GM19397 (cell line): ENCODE data around the gene B3GALT6.

ENCODE experiments used
- ATAC-seq: cut with Tn5 transposase; IDR thresholded peaks from one replicate; pipeline ENCODE4 v1.9.1; 2021; ENCODE audit warnings: mild to moderate bottlenecking, moderate library complexity; ENCODE audit not compliant: unreplicated experiment

The B3GALT6 gene

DNA sequence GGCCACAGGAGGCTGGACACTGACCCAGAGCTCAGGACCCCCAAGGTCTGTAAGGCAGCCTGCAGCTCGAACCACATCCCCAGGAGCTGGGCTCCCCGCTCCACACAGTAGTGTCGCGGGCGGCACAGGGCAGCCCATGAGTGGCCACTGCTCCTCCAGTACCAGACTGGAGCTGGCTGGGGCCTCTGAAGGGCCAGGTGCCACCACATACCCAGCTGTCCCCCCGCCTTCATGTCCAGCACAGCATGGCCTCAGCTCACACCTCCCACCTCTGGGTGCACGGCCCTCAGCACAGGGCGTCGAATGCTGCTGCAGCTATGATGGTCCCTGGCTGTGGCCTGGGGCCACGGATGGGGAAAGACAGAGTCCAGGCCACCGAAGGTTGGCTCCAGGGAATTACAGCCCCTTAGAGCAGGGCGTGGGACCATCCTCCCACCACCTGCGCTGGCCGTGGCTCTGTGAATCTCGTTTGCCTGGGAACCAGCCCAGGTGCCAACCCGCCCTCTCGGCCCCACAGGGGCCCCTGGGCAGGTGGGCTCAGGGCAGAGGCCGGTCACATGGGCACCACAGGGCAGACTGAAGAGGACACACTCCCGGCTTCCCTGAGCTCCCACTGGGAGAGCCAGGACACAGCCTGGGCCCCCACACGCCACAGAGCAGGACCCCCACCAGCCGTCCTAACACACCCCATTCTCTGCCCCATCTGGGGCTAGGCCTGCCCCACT is 16.0 kb upstream of the B3GALT6 start:
- no peak for ATAC-seq

DNA sequence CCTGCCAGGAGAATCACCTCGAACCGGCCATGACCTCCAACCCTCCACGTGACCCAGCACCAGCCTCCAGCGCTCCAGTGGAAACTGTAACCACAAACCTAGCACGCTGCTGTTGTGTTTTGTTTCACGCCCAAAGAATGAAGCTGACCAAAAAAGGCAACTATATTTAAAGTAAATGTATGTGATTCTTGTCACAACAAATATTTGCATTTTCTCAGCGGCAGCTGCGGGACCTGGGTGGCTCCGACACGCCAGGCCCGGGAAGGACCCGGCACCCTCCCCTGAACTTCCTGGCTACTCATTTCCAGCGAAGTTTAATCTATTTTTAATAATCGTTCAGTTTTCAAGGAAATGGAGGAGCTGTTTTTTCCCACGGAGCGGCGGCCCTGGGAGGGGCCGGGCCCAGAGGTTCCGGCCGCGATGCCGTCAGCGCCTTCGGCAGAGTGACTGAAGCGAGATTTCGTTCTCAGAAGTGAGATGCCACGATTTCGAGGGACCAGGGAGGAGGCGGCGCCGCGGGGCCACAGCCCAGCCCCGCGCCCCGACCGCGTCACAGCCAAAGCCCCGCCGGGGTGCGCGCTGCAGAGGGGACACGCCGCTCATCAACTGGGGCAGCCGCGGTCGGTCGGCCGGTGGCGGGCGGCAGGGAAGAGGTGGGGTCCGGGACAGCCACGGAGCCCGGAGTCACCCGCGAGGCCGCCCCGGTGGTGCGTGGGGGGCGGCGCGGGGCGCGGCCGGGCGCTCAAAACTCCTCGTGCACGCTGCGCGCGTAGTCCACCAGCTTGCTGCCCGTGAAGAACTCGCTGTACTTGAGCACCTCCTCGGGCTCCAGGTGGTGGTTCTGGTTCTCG is 15.0 kb upstream of the B3GALT6 start:
- no peak for ATAC-seq

DNA sequence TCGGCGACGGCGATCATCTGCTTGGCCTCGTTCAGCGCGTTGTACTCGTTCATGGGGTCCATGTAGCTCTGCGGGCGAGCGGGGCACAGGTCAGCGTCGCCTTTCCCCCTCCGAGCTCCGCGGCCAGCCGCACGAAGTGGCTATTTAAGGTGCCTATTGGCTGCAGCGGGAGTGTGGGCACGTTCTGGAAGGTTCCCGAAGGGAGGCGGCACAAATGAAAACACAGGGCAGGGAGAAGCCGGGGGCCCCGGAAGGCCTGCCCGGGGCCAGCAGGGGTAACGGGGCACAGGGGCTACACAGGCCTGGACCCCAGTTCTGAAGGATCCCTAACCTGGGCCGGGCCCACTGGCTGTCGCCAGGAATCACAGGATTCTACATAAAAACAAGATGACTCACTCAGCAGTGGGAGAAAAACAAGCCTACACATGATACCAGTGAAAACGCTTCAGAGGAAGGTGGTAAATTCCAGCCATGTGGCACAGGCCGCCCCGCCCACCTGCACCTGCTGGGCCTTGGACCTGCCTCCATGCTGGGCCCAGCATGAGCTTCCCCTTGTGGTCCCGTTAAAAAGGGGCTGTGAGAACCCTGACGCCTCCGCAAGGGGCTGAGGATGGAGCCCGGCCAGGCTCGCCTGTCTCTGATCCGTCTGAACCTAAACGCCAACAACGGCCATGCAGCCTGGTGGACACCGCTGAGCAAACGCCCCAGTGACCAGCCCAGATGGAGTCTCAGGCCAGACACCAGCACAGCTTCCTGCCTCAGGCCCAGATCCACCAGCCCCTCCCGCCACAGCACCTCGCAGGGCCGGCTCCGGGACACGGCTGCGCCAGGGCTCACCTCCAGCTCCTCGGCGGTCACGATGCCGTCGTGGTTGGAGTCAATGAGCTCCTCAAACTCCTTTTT is 14.2 kb upstream of the B3GALT6 start:
- ATAC-seq: no peak

DNA sequence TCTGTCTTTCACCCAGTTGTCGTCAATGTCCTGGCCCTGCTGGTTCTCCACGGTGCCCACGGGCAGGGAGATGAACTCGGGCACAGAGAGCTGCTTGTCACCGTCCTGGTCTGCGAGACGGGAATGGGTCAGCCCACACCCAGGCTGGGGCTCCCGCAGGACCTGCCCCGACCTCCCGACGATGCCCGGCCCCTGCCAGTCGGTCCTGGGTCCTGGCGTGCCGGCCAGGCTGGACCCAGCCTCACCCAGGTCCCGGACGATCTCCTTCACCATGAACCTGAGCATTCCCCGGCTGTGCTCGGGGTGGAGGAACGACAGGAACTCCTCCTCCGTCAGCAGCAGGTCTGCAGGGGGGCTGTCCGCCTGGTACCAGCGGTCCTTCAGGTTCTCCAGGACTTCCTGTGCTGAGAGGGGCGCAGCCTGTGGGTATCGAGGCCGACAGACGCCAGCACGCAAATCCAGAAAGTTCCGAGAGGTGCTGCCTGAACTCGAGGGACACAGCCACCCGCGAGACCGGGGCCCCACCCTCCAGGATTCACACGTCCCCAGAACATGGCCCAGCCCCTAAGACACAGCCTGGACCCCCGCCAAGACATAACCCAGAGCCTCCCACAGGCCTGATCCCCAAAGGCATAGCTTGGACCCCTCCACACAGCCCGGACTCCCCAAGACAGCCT is 13.4 kb upstream of the B3GALT6 start:
- no peak for ATAC-seq

DNA sequence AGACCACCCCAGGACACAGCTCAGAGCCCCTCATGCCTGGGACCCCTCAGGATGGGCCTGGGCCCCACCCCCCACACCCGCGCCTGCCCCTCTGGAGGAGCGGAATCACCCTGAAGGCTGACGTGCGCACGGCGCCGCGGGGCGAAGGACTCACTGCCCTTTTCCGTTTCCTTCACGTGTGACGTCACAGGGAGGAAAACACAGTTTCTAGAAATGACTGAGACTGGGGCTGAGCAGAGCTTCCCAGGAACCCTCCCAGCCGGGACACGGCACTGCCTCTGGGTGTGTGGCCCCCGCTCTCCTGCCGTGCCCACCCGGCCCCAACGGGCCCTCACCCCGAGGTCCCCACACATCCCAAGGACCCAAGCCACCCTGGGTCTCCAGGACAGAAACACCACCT is 12.7 kb upstream of the B3GALT6 start:
- ATAC-seq: no peak

DNA sequence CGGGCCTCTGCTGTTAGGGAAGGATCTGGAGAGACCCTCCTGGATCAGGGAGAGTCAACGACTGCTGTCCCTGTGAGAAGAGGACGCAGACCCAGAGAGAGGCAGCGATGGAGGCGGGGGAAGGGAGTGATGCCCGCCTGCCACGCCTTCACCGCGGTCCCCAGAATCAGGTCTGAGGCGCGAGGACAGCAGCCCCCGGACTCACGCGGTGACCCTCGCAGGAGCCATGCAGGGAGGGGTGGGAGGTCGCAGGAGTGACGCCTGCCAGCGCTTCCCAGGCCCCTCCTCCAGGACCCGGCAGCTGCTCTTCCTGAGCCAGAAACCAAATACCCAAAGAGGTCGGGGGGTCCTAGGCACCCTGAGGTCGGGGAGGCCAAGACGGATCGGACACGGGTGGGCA is 11.8 kb upstream of the B3GALT6 start:
- ATAC-seq: no peak

DNA sequence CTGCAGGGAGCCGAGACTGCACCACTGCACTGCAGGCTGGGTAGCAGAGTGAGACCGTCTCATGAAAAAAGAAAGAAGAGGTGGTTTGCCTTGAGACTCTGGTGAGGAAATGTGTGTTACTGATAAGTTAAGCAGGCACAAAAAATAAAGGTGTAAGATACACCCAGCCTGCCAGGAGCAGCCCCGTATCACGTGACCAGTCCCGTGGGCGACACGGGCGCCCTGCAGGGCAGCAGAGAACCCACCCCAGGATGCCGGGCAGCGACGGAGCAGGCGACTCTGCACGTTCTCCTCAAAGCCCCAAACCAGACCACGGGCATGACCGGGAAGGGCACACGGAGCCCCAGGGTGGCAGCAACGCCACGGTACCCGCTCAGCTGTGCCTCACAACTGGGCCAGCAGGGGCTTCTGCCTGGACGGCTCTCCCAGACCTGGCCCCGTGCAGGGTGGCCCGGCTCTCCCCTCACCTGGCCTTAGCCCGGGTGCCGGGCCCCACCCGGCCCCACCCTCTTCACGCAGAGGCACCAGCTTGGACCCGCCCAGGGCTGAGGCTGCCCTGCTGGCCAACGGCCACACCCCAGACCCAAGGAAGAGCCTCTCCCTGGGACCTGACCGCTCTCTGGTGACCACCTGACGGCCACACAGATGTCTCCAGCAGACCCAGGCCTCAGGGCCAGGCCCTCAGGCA is 10.0 kb upstream of the B3GALT6 start:
- ATAC-seq: no peak

DNA sequence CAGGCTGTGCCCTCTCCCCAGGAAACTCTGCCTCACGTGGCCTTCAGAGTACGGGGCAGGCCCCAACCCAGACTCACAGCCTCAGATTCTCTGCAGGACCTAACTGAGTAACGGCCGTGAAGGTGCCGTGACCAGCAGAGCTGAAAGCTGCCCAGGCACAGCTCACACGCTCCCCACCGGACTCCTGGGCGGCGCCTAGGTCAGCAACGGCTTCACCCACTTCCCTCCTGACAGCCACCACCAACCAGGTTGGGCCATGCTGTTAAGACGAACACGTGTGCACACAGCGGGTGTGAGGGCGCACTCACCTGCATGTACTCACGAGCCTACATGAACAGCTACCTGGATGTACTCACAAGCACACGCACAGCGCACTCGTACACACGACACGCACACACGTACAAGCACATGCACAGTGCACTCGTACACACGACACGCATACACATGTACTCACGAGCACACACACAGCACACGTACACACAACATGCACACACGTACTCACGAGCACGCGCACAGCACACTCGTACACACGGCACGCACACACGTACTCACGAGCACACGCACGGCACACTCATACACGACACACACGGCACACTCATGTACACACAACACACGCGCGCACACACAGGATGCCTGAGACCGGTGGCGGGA is 9.3 kb upstream of the B3GALT6 start:
- no peak for ATAC-seq

DNA sequence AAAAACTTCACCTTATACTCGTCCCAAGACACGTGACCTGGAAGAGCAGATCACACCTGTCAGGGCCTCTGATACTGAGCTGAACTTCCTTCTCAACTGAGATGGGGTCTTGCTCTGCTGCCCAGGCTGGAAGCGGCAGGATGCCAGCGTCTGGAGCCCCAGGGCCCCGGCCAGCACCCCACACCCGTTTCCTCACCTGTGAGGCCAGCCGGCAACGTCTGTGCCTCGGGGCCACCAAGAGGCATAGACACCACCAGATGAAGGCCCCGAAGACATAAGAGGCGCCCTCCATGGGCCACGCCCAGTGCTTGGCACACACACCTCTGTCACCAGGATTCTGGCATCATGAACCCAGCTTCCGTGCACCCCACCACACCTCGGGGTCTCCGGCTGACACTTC is 8.7 kb upstream of the B3GALT6 start:
- ATAC-seq: no peak

DNA sequence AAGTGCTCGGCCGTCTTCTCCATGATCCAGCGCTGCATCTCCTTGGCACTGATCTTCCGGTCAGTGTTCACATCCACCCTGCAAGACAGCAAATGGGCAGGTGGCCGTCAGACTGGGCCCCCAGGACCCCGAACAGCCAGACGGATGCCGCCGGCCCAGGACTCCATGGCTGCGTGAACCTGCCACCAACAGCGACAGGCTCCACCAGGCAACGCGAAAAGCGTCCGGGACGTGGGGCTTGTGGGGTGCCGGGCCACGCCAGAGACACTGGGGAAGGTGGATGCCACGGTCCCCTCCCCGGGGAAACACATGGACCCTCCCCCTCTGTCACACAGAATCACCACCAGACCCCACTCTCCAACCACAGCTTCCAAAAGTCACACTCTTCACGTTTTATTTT is 8.1 kb upstream of the B3GALT6 start:
- ATAC-seq: no peak

DNA sequence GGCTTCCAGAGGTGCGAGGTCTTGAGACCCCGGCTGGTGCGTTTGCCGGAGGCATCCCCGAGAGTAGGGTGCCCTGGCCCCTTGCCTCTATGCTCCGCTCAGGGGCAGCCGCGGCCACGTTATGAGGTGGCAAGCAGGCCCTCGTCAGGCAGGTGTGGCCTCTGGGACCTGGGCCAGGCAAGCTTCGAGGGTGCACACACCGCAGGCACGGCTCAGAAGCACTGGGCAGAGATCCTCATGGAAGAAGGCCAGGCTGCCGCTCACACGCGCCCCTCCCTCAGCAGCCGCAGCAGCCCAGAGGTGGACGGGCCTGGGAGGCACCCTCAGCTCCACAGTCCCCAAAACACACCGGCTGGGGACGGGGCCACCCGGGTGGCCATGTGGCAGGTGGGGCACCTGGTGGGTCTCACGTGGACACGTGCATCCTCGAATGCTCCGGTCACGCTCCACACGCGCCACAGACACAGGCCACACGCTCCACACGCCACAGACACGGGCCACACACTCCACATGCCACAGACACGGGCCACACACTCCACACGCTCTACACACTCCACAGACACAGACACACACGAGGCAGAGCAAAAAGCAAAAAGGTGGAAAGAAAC is 6.7 kb upstream of the B3GALT6 start:
- ATAC-seq: no peak

DNA sequence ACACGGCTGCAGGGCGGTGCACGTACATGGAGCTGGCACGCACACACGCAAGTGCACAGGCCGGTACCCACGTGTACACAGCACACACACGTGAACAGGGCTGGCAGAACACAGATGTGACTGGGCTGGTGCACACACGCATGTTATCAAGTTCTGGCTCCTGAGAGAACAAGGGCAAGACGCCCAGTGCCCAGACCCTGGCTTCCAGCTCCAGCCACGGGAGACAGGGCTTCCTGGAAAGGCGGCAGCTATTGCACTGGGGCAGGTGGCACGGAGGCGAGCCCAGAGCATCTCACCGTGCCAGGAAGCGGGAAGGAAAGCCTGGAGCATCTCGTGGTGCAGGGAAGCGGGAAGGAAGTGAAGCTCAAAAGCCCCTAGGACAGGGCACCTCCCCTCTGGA is 6.1 kb upstream of the B3GALT6 start:
- no peak for ATAC-seq

DNA sequence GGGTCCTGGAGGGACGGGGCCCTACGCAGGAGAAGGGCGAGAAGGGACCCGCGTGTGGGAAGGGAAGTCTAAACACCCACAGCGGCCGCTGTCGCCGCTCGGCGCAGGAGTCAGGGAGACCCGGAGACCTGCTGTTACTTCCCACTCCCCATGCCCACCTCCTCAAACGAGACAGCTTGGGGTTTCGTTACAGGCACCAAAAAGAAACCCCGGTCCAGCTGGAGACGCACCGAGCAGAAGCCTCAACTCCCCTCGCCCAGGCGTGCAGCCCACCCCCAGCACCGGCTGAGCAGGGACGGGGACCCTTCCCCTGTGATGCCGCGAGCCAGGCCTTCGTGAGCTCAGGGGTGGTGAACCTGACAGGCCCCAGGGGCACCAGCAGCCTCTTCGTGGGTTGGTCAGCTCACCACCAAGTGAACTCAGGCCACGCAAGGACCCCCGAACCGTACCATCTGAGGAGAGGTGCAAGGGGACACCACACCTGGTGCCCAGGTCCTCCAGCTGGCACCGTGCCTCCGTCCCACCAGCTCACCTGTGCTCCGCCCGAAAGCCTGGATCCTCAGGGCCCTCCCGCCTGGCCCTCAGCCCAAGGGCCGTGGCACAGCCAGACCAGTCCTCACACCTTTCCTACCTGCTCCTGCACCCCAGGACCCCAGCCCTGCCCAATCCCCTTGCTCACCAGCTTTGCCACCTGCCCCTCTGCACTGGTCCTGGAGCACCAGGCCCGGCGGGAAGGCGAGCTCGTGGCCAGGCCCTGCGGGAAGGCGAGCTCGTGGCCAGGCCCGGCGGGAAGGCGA is 5.3 kb upstream of the B3GALT6 start:
- no peak for ATAC-seq

DNA sequence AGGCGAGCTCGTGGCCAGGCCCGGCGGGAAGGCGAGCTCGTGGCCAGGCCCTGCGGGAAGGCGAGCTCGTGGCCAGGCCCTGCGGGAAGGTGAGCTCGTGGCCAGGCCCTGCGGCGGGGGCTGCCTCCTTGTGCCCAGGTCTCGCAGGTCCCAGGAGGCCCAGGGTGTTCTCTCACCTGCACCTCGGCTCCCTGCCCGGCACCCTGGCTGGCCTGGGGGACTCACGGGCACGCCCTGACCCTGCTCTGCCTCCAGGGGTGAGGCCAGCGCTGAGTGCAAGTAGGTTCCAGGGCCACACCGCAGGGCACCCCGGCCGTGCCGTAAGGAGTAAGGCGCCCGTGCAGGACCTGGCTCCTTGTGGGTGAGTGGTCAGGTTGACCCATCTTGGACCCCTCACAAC is 4.7 kb upstream of the B3GALT6 start:
- ATAC-seq: no peak

DNA sequence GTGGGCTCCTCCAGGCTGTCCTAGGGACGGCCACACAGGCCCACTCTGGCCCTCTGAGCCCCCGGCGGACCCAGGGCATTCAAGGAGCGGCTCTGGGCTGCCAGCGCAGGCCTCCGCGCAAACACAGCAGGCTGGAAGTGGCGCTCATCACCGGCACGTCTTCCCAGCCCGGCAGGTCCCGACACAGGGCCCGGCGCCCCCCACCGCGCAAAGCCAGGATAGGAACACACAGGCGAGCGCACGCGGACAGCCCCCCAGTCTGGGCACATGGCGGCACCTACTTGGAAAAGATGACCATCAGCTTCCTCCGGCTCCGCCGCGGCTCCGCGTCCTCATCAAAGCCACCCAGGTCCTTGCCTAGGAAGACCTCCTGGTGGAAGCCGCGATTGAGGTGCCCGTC is 3.9 kb upstream of the B3GALT6 start:
- ATAC-seq: no peak

DNA sequence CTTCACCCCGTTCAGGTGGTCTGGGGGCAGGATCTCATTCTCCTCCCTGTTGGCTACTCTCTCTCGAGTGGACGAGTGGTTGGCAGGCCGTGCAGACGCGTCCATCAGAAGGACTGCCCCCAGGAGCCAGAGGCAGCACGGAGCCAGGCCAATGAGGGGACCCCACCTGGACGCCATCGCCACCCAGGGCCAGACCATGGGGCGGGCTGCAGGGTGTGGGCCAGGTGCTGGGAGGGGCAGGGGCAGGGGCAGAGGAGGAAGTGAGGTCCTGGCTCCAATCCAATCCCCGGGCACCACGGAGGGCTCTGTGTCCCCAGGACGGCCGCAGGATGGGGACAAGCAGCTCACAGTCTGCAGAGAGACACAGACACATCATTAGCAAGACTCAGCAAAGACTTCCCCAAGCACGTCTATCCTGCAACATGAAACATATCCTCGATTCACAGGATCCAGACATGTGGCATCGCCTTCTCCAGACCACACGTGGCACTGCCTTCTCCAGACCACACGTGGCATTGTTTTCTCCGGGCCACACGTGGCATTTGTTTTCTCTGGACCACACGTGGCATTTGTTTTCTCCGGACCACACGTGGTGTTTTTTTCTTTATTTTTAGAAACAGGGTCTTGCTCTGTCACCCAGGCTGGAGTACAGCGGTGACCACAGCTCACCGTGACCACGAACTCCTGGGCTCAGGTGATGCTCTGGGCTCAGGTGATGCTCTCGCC is 3.3 kb upstream of the B3GALT6 start:
- no peak for ATAC-seq

DNA sequence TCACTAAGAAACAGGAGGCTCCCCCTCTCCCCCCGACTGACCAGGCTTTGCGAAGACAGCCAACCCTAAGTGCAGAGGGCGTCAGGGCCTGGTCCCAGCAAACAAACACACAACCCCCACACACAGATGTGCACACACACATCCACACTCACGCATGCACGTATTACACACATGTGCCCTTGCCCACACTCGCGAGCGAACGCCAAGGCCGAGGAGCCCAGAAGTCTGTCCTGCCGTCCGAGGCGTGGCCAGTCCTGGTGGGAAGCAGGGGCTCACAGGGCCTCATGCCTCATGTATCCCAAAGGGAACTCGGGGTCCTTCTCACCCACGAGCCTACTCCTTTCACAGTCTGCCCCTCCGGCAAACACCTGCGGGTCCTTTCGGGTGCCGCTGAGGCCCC is 2.3 kb upstream of the B3GALT6 start:
- no peak for ATAC-seq
